ENCODE measurements around the gene JAZF1.

The JAZF1 gene

DNA sequence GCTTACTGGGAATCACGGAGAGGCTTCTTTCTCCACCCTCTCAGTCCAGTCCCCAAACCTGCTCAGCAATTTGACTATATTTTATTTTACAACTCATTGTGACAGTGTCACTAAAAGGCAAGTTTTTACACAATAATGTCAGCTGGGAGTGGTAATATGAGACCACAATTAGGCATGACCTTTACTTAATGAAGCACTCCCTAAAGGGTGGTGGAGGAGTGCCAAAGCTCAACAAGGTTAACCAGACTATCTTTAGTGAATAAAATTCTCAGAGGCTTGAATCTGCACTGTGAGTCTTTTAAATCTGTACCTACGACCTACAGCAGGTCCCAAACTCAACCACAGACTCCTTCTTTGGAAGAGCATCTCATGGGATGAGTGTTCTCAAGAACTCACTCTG lies 225.0 kb downstream of the JAZF1 start:
- H2AFZ ChIP-seq (ENCODE audit: low read length, unreplicated experiment), result no peak overlapping the region
- H3K4me3 ChIP-seq (ENCODE audit: low read depth, low read length), result no peak overlapping the region
- no peaks in the 10 kb centered on the region for H3K27me3 ChIP-seq (ENCODE audit: insufficient read depth, low read length)
- H3K36me3 ChIP-seq (ENCODE audit: insufficient read depth, low read length), result no peaks in the 10 kb centered on the region
- H3K4me1 ChIP-seq (ENCODE audit: control insufficient read depth, insufficient read depth, low read length, unreplicated experiment), result no peaks in the 10 kb centered on the region
- no peak overlapping the region for H3K27ac ChIP-seq (ENCODE audit: low read depth, low read length)
- peaks cover 2% of the 10 kb centered on the region for H3K79me2 ChIP-seq (ENCODE audit: control insufficient read depth, insufficient read depth, low read length, unreplicated experiment)

DNA sequence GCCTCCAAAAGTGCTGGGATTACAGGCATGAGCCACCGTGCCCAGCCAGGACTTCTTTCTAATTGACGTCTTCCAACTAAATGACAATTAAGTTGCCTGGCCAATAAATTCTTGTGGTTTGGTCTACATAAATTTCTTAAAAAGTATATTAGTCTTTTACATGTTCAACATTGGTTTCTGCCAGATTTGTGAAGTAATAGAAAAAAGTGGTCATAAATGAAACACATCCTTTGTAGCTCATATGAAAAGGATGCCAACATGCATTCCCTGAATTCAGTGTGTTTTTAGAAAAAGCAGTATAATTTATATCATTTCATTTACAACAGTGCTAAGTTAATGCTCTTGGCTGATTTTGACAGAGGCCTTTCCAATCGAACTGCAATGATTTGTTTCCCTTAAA lies 225.6 kb downstream of the JAZF1 start:
- no peaks in the 10 kb centered on the region for H3K27me3 ChIP-seq (ENCODE audit: insufficient read depth, low read length)
- H3K4me1 ChIP-seq (ENCODE audit: control insufficient read depth, insufficient read depth, low read length, unreplicated experiment), result no peaks in the 10 kb centered on the region
- H3K27ac ChIP-seq (ENCODE audit: low read depth, low read length), result no peak overlapping the region
- H3K4me3 ChIP-seq (ENCODE audit: low read depth, low read length), result no peak overlapping the region
- no peaks in the 10 kb centered on the region for H3K36me3 ChIP-seq (ENCODE audit: insufficient read depth, low read length)
- H3K79me2 ChIP-seq (ENCODE audit: control insufficient read depth, insufficient read depth, low read length, unreplicated experiment), result peaks cover 2% of the 10 kb centered on the region
- no peak overlapping the region for H2AFZ ChIP-seq (ENCODE audit: low read length, unreplicated experiment)

DNA sequence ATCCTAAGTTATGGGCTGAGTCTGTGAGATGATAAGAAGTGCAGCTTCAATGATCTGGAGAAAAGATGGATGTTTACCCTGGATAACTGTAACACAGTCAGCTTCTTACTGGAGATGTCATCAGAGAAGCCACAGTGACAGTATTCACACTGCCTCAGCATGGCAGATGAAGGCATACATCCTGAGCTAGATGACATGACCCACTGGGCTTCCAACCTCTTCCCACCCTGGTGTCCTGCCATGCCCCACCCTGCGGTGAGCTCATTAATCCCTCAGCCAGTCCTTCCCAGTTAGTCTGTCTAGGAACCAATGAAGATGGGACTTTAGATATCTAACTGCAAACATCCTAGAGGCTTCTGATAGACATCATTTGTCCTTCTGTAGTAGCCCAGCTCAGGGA lies 226.8 kb downstream of the JAZF1 start:
- H3K27ac ChIP-seq (ENCODE audit: low read depth, low read length), result no peak overlapping the region
- no peak overlapping the region for H3K4me3 ChIP-seq (ENCODE audit: low read depth, low read length)
- no peaks in the 10 kb centered on the region for H3K36me3 ChIP-seq (ENCODE audit: insufficient read depth, low read length)
- H3K27me3 ChIP-seq (ENCODE audit: insufficient read depth, low read length), result no peaks in the 10 kb centered on the region
- peaks cover 2% of the 10 kb centered on the region for H3K79me2 ChIP-seq (ENCODE audit: control insufficient read depth, insufficient read depth, low read length, unreplicated experiment)
- no peaks in the 10 kb centered on the region for H3K4me1 ChIP-seq (ENCODE audit: control insufficient read depth, insufficient read depth, low read length, unreplicated experiment)
- no peak overlapping the region for H2AFZ ChIP-seq (ENCODE audit: low read length, unreplicated experiment)

DNA sequence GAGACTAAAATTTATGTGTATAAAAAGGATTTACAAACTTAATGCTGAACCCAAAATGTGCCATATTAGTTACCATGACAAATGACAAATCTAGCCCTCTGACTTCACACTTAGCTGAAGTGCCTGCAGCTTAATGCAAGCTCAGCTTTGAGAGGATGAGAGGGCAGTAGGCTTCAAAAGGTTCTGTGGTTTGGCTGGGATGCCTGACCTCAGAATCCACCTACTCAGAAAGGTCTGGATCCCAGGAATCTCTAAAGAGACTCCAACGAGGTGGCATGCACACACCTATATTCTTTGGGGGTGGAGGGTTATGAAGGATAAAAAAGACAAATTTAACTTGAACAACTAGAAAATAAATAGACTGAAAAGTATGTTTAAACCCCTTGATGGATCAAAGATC lies 227.2 kb downstream of the JAZF1 start:
- Histone ChIP-seq H3K79me2 (ENCODE audit: control insufficient read depth, insufficient read depth, low read length, unreplicated experiment) (no peaks in the 10 kb centered on the region), H3K27ac (ENCODE audit: low read depth, low read length) (no peak overlapping the region), H3K4me1 (ENCODE audit: control insufficient read depth, insufficient read depth, low read length, unreplicated experiment) (no peaks in the 10 kb centered on the region)

DNA sequence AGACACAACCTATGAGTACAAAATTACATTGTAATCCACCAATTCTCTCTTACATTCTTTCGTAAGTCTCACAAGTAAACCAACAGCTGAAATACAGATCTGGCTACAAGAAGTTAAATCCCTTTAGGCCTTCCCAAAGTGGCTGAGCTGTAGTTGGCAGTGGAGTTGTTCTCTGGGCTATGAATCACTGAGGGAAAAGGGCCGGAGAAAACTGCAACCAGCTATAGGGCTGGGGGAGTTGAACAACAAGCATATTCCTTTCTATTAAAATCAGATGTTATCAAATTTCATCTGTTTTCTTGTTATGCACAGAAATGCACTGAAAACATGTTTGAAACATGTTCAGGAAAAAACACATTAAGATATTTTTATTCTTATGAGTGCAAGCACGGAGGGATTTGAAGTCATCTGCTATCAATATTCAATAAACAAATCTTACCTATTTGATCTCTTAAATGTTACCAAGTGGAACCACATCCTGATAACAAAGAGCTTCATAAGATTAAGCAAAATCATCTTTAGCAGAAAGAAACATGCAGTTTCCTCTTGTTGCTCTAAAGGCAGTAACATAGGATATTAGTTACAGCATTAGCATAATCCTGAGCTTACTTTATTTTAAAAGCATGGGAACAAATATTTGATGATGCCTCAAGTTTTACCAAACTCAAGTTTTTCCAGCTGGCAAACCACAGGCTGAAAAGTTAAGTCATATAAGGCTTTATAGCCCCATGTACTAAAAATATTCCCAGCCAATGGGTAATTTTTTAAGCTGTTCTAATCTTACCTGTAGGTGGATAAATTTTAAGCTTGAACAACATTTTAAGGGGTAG lies 227.9 kb downstream of the JAZF1 start:
- Histone ChIP-seq H3K36me3 (ENCODE audit: insufficient read depth, low read length) (no peaks in the 10 kb centered on the region), H3K27ac (ENCODE audit: low read depth, low read length) (no peak overlapping the region), H3K27me3 (ENCODE audit: insufficient read depth, low read length) (no peaks in the 10 kb centered on the region), H3K4me3 (ENCODE audit: low read depth, low read length) (no peak overlapping the region), H3K4me1 (ENCODE audit: control insufficient read depth, insufficient read depth, low read length, unreplicated experiment) (peaks cover 6% of the 10 kb centered on the region), H2AFZ (ENCODE audit: low read length, unreplicated experiment) (no peak overlapping the region), H3K79me2 (ENCODE audit: control insufficient read depth, insufficient read depth, low read length, unreplicated experiment) (no peaks in the 10 kb centered on the region)

More for the DNA sequence above, 227.2 kb downstream of the JAZF1 start:
- H3K36me3 ChIP-seq (ENCODE audit: insufficient read depth, low read length), result no peaks in the 10 kb centered on the region
- H3K4me3 ChIP-seq (ENCODE audit: low read depth, low read length), result no peak overlapping the region
- H3K27me3 ChIP-seq (ENCODE audit: insufficient read depth, low read length), result no peaks in the 10 kb centered on the region
- no peak overlapping the region for H2AFZ ChIP-seq (ENCODE audit: low read length, unreplicated experiment)

DNA sequence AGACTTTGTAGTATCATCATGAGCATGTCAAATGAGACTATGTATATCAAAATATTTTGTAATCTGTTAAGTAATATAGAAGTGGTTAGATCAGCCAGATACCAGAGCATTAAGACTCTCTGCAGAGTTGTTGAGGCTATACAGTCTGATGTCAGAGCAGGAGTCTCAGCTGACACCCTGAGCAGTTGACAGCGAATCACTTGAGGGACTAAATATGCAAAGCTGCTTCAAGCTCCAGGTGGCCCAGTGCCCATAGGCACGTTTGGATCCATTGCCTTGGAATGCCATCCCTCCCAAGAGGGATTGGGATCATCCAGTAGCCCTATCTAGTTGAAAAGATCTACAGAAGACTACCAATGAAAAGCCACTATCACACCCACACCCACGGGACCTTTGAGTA lies 230.5 kb downstream of the JAZF1 start:
- Histone ChIP-seq H3K4me1 (ENCODE audit: control insufficient read depth, insufficient read depth, low read length, unreplicated experiment) (peaks cover 6% of the 10 kb centered on the region), H3K4me3 (ENCODE audit: low read depth, low read length) (no peak overlapping the region), H3K79me2 (ENCODE audit: control insufficient read depth, insufficient read depth, low read length, unreplicated experiment) (no peaks in the 10 kb centered on the region), H3K27ac (ENCODE audit: low read depth, low read length) (no peak overlapping the region), H2AFZ (ENCODE audit: low read length, unreplicated experiment) (no peak overlapping the region), H3K36me3 (ENCODE audit: insufficient read depth, low read length) (no peaks in the 10 kb centered on the region), H3K27me3 (ENCODE audit: insufficient read depth, low read length) (no peaks in the 10 kb centered on the region)

DNA sequence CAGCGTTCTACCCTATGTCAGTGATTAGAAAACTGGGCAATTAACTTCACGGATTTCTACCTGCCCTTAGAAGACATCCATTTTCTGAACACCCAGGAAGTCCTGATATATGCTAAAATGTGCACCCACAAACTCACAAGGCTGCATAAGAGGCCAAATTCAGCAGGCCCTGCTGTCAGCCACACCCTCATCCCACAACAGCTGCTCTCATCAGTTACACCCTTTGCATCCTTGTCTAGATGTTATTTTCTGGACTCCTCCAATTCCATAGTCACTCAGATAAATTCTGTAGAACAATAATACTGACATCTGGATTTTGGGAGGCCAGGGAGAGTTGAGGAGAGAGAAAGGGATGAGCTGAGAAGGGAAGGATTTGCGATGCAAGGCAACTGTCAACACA lies 231.7 kb downstream of the JAZF1 start:
- no peak overlapping the region for H3K27ac ChIP-seq (ENCODE audit: low read depth, low read length)
- no peak overlapping the region for H2AFZ ChIP-seq (ENCODE audit: low read length, unreplicated experiment)
- no peaks in the 10 kb centered on the region for H3K36me3 ChIP-seq (ENCODE audit: insufficient read depth, low read length)
- no peaks in the 10 kb centered on the region for H3K27me3 ChIP-seq (ENCODE audit: insufficient read depth, low read length)
- peaks cover 6% of the 10 kb centered on the region for H3K4me1 ChIP-seq (ENCODE audit: control insufficient read depth, insufficient read depth, low read length, unreplicated experiment)
- no peak overlapping the region for H3K4me3 ChIP-seq (ENCODE audit: low read depth, low read length)
- no peaks in the 10 kb centered on the region for H3K79me2 ChIP-seq (ENCODE audit: control insufficient read depth, insufficient read depth, low read length, unreplicated experiment)

DNA sequence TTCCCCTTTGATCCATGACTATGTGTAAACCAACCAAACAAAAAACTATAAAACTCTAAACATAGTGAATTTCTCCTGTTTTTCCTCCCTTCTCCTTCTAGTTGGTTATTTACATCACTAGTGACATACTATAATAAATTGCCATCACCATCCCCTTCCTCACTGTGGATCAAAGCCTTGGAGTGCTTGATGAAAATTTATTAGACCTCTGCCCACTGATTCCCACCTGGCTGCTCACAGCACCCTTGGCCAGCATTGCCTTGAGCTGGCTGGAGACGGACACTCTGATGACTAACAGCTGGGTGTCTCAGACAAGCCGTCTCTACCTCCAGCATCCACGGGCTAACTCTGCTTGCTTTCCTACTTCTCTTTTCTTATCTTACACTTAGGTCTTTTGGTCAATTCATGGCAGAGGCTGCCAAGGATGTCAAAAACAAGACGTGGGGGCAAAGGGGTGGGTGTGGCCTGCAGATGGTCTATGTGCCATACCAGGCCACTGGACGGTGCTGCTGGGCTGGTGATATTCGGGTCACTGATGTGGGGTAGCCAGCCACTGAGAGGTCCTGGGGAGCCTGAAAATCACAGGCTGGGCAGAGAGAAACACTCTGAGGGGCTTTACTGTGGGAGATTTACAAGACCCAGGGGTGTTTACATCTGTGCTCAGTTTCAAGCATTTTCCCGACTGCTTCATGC lies 232.9 kb downstream of the JAZF1 start:
- H3K79me2 ChIP-seq (ENCODE audit: control insufficient read depth, insufficient read depth, low read length, unreplicated experiment), result no peaks in the 10 kb centered on the region
- H3K4me3 ChIP-seq (ENCODE audit: low read depth, low read length), result no peak overlapping the region
- H3K36me3 ChIP-seq (ENCODE audit: insufficient read depth, low read length), result no peaks in the 10 kb centered on the region
- no peak overlapping the region for H2AFZ ChIP-seq (ENCODE audit: low read length, unreplicated experiment)
- no peak overlapping the region for H3K27ac ChIP-seq (ENCODE audit: low read depth, low read length)
- H3K27me3 ChIP-seq (ENCODE audit: insufficient read depth, low read length), result no peaks in the 10 kb centered on the region
- H3K4me1 ChIP-seq (ENCODE audit: control insufficient read depth, insufficient read depth, low read length, unreplicated experiment), result peaks cover 6% of the 10 kb centered on the region

DNA sequence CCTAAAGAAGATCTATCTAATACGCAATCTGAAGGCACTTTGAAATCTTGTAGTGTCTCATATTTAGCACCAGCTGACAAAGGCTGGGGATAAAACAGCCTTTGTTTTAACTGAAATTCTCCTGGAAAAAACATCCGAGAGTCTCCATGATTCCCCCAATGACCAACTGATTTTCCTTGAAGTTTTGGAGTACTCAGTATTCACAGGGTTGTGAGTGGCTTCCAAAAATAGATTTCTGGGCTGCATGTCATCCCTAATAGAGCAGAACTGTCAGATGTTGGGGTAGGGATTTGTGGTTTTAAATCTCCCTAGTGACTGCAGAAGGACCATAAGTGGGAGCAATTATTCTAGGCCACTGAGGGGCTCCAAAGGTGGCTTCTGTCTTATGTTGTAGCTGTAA lies 234.2 kb downstream of the JAZF1 start:
- Histone ChIP-seq H3K4me3 (ENCODE audit: low read depth, low read length) (no peak overlapping the region), H2AFZ (ENCODE audit: low read length, unreplicated experiment) (no peak overlapping the region), H3K27ac (ENCODE audit: low read depth, low read length) (no peak overlapping the region), H3K36me3 (ENCODE audit: insufficient read depth, low read length) (no peaks in the 10 kb centered on the region), H3K27me3 (ENCODE audit: insufficient read depth, low read length) (no peaks in the 10 kb centered on the region), H3K4me1 (ENCODE audit: control insufficient read depth, insufficient read depth, low read length, unreplicated experiment) (peaks cover 6% of the 10 kb centered on the region), H3K79me2 (ENCODE audit: control insufficient read depth, insufficient read depth, low read length, unreplicated experiment) (no peaks in the 10 kb centered on the region)

DNA sequence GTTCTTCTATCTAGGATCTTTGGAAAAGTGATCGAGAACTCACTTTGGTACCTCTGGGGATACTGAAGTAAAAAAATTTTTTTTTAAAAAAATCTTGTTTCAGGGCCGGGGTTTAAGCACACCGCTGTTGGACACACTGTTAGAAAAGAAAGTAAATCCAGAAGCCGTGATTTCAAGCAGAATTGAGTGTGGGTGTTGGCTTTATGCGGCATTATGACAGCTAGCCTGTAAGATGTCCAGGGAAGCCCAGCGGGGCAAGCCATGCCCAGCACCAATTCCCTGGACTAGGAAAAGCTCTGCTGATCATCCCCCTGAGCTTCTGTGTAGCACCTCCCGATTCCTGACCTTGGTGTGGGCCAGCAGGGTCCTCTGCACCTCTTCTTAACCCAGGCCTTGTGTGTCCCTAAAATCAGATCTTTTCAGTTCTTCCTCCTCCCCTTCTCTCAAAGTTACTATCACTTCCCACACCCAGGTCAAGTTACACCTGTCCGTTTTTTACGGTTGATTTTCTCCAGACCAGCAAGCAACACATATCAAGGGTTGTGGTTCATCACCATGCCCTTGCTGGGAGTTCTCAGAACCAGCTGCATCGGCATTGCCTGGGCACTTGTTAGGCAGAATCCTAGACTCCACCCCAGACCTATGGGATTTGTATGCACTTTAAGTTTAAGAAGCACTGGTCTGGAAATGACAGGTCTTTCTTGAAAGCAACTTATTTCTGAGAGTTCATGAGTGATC lies 235.4 kb downstream of the JAZF1 start:
- Histone ChIP-seq H3K36me3 (ENCODE audit: insufficient read depth, low read length) (no peaks in the 10 kb centered on the region), H3K4me1 (ENCODE audit: control insufficient read depth, insufficient read depth, low read length, unreplicated experiment) (peaks cover 6% of the 10 kb centered on the region), H3K79me2 (ENCODE audit: control insufficient read depth, insufficient read depth, low read length, unreplicated experiment) (no peaks in the 10 kb centered on the region), H3K27ac (ENCODE audit: low read depth, low read length) (no peak overlapping the region), H3K4me3 (ENCODE audit: low read depth, low read length) (peak overlapping the region; percentile 31; the same call in 1 of the 2 replicates), H3K27me3 (ENCODE audit: insufficient read depth, low read length) (no peaks in the 10 kb centered on the region), H2AFZ (ENCODE audit: low read length, unreplicated experiment) (no peak overlapping the region)
